ENCODE data around the gene AUTS2.

DNA sequence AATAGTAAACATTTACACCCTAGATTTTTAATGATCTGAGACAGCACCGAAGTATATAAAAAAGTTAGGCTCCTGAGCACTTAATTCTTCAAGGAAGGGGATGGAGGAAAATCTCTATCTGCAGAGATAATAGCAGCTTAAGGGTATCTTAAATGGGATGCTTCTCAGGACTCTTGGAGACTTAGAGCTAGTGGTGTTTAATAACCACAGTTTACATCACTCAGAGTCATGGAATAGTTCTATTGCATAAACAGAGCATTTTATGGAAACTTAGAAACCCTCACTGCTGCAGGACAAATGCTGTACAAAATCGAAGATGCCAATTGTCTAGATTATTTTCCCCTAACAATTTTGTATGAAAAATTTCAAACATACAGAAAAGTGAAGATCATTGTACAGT, 1134.8 kb downstream of the AUTS2 start:
- TF ChIP-seq TARDBP (IDR thresholded peaks at IDR 0.05) (no peak), FOXM1 (IDR thresholded peaks at IDR 0.05; ENCODE audit: borderline replicate concordance) (no peak), HDGF (IDR thresholded peaks at IDR 0.05; ENCODE audit: borderline replicate concordance) (no peak), SP1 (IDR thresholded peaks at IDR 0.05) (no peak), LEF1 (IDR thresholded peaks at IDR 0.05; ENCODE audit: borderline replicate concordance) (no peak), NFRKB (IDR thresholded peaks at IDR 0.05) (no peak)
